WTC11 (cell line): ENCODE measurements around the gene CARMIL1.

Experiments
- CTCF ChIP-seq: fragments of 200-600 bp; IDR thresholded peaks from 2 replicates; pipeline ENCODE4 v1.8.0; 2022; ENCODE audit warnings: antibody characterized with exemption
- MAX ChIP-seq: sonication (generic); formaldehyde crosslinking; IDR thresholded peaks from 2 replicates; pipeline ENCODE4 v1.8.0; 2022; ENCODE audit warnings: mild to moderate bottlenecking, missing genetic modification reagents
- NFYB ChIP-seq: sonication (generic); formaldehyde crosslinking; conservative IDR thresholded peaks from 2 replicates; pipeline ENCODE4 v1.8.0; 2022; ENCODE audit warnings: low read depth, missing genetic modification reagents
- NR2C2 ChIP-seq: sonication (generic); formaldehyde crosslinking; IDR thresholded peaks from 2 replicates; pipeline ENCODE4 v1.8.0; 2022; ENCODE audit warnings: mild to moderate bottlenecking, missing genetic modification reagents
- PREB ChIP-seq: sonication (generic); formaldehyde crosslinking; IDR thresholded peaks from 2 replicates; pipeline ENCODE4 v1.8.1; 2022; ENCODE audit warnings: mild to moderate bottlenecking, missing genetic modification reagents, moderate library complexity, borderline replicate concordance
- SP1 ChIP-seq: sonication (generic); formaldehyde crosslinking; conservative IDR thresholded peaks from 2 replicates; pipeline ENCODE4 v1.8.1; 2022; ENCODE audit warnings: missing genetic modification reagents
- ZNF121 ChIP-seq: sonication (generic); formaldehyde crosslinking; IDR thresholded peaks from 2 replicates; pipeline ENCODE4 v1.8.0; 2023; ENCODE audit warnings: missing genetic modification reagents
- ZNF263 ChIP-seq: sonication (generic); formaldehyde crosslinking; IDR thresholded peaks from 2 replicates; pipeline ENCODE4 v1.8.1; 2022; ENCODE audit warnings: low read depth, mild to moderate bottlenecking, moderate library complexity, missing genetic modification reagents
- TF ChIP-seq, protein P1 (sequence below): sonication (generic); formaldehyde crosslinking; IDR thresholded peaks from 2 replicates; pipeline ENCODE4 v1.8.0; 2022; ENCODE audit warnings: mild to moderate bottlenecking, missing genetic modification reagents

DNA sequence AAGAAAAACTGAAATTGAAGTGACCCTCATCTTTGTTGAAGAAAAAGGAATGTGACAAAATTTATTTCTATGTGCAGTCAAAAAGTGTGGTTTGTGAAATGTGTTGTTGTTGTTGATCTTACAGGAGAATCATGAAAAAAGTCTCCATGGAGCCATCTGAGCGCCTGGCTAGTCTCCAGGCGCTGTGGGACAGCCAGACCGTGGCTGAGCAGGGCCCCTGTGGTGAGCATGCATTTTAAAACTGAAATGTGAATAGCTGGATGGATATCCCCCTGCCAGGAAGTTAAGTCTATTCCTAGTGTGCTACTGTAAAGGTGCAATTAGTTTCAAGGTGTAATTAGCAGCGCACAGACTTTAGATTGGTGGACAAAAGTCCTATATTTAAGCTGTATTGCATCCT, 170.6 kb downstream of the CARMIL1 start:
- TF ChIP-seq CTCF (no peak), ZNF263 (CRISPR knock-in tag) (no peak), ZNF121 (CRISPR knock-in tag) (no peak), PREB (no peak), NFYB (CRISPR knock-in tag) (no peak), MAX (CRISPR knock-in tag) (no peak), SP1 (no peak), NR2C2 (no peak)
- TF ChIP-seq, protein P1, sequence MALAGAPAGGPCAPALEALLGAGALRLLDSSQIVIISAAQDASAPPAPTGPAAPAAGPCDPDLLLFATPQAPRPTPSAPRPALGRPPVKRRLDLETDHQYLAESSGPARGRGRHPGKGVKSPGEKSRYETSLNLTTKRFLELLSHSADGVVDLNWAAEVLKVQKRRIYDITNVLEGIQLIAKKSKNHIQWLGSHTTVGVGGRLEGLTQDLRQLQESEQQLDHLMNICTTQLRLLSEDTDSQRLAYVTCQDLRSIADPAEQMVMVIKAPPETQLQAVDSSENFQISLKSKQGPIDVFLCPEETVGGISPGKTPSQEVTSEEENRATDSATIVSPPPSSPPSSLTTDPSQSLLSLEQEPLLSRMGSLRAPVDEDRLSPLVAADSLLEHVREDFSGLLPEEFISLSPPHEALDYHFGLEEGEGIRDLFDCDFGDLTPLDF (CRISPR knock-in tag), result no peak
